ENCODE data around the gene SLC44A4.
"Not testable (repeated sequence)": the region's sequence is repeated elsewhere in the genome, so short reads cannot be mapped to it uniquely, and the experiment has no call there.

DNA sequence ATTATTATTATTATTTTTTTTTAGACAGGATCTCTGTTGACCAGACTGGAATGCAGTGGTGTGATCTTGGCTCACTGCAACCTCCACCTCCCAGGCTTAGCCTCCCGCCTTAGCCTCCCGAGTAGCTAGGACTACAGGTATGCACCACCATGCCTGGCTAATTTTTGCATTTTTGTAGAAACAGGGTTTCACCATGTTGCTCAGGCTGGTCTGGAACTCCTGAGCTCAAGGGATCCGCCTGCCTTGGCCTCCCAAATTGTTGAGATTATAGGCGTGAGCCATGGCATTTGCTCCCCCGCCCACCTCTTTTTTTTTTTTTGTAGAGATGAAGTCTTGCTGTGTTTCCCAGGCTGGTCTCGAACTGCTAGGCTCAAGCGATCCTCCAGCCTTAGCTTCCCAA is 30.5 kb upstream of the SLC44A4 start:
- TF ChIP-seq, protein P1, sequence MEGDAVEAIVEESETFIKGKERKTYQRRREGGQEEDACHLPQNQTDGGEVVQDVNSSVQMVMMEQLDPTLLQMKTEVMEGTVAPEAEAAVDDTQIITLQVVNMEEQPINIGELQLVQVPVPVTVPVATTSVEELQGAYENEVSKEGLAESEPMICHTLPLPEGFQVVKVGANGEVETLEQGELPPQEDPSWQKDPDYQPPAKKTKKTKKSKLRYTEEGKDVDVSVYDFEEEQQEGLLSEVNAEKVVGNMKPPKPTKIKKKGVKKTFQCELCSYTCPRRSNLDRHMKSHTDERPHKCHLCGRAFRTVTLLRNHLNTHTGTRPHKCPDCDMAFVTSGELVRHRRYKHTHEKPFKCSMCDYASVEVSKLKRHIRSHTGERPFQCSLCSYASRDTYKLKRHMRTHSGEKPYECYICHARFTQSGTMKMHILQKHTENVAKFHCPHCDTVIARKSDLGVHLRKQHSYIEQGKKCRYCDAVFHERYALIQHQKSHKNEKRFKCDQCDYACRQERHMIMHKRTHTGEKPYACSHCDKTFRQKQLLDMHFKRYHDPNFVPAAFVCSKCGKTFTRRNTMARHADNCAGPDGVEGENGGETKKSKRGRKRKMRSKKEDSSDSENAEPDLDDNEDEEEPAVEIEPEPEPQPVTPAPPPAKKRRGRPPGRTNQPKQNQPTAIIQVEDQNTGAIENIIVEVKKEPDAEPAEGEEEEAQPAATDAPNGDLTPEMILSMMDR (conservative IDR thresholded peaks at IDR 0.05): not testable (repeated sequence)
- not testable (repeated sequence) for TF ChIP-seq ZFX (IDR thresholded peaks at IDR 0.05)
